Non-pigmented ciliary epithelial cell (primary cell): Measurements from ENCODE around the gene ITPR2.

Experiments used
- DNase-seq: peaks from one replicate; pipeline ENCODE4 v3.0.0-alpha.2; 2010; ENCODE audit warnings: low read depth

Gene ITPR2

GRCh38 chr12:26389343-26389742 is 443.7 kb downstream of the ITPR2 start:
- DNase-seq: no peak

DNA sequence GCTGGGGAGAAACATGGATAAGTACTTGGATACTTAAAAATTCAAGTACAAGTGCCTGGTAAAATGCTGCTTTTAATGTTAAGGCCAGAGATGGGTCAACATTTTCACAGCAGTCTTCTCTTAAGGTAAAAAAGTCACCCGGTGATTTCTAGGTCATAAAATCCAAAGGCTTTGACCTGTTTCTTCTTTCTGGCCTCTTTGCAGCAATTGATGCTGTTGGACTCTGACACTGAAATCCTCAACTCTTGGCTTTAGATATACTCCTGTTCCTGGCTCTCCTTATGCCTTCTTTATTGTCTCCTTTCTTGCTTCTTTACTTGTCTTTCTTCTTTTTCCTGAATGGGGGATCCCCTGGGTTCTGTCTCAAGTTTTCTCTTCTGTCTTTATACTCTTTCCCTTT is 448.5 kb downstream of the ITPR2 start:
- no peak for DNase-seq

- no peak for DNase-seq
Observed at GRCh38 chr12:26383041-26383440, 450.0 kb downstream of the ITPR2 start.

DNA sequence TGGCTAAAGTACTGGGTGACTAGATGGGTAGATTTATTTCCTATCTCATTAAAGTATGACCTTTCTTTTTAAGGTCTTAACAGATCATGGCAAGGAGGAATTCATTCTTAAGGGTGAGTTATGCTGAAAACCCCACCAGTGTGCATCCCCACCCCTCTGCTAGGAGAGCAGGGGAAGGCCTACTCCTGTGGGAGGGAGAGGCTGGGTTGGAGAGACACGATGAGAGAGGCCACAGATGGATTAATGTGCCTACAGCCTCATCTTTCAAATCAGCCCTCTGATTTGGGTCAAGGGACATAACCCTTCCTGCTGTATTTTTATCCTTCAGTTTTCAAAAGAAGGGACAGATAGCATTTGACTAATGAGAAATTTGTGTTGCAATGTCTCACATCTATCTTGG is 452.1 kb downstream of the ITPR2 start:
- no peak for DNase-seq

- no peak for DNase-seq
Observed at GRCh38 chr12:26379777-26380467, 453.1 kb downstream of the ITPR2 start.

DNA sequence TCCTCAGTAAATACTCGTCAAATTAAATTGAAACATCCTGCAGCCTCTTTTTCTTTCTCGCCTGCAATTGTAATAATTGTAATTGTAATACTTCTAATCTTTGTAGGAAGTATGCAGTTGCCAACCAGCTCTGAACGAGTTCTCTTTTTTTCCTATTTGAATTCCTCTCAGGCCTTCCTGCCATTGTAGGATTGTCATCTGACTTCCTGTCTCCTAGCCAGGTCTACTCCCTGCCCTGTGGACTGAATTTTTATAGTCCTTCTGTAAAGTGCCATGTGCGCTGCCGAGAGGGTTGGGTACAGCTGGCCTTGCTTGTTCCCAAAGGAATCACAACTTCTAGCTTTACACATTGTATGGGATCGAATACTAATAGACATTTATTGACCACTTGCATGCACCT is 454.3 kb downstream of the ITPR2 start:
- no peak for DNase-seq

GRCh38 chr12:26374934-26375680 is 457.9 kb downstream of the ITPR2 start:
- peak; percentile 8 for DNase-seq

DNA sequence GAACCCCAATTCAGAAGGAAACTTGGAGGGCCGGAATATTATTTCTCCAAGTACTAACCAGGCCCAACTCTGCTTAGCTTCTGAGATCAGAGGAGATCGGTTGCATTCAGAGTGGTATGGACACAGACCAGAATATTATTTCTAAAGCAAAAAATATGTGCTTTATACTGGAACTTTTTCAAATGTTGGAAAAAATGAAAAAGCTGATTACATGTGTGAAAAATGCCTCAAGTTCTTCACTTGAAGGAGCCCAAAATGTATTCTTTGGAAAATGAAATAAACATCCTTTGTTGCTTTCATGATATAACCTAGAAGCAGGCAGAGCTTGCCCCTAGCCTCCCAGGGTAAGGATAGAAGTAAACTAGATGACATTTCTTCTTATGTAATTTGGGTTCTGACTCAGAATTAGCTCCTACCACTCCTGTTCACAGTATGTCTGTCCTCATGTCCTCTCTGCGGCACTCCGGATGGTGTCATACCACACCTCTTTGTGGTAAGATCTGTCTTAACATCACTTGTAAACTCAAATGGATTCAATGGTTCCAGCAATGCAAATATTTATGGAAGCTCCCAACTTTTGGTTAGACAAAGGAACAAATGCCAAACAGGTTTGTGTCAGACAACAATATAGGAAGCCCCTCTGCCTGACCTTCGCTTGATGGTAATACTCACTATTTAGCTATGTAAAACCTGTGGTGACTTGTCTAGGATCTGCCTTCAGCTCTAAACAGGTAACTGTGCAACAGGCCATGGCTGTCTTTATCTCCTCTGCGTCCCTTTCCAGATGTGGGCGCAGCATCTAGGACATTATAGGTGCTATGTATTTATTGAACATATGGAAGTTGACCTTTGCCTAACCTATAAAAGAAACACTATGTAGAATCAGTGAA is 459.1 kb downstream of the ITPR2 start:
- no peak for DNase-seq

- DNase-seq: no peak
Observed at GRCh38 chr12:26372866-26373265, 460.1 kb downstream of the ITPR2 start.

DNA sequence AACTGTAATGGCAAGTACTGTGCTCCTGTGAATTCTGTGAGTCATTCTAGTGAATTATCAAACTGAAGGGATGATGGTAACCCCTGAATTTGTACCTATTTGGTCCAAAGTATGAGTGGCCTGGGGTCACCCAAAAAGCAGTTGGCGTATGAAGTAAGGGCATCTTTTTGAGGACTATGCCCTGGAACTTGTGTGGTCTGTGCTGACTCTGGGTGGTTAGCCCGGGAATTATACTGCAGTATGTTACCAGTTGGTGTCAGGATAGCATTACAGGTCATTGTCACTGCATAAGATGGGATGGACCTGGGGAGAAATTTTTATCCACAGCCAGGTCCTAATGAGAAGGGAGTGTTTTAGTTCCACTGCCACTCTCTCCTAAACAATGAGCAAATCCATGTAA is 462.9 kb downstream of the ITPR2 start:
- DNase-seq: no peak

GRCh38 chr12:26369588-26369987 is 463.4 kb downstream of the ITPR2 start:
- DNase-seq: peak; percentile 64

- no peak for DNase-seq
Observed at GRCh38 chr12:26367991-26368730, 464.8 kb downstream of the ITPR2 start.

GRCh38 chr12:26361964-26362363 is 471.0 kb downstream of the ITPR2 start:
- DNase-seq: no peak

- DNase-seq: no peak
Observed at GRCh38 chr12:26360062-26360461, 472.9 kb downstream of the ITPR2 start.

GRCh38 chr12:26359576-26359975 is 473.4 kb downstream of the ITPR2 start:
- no peak for DNase-seq

GRCh38 chr12:26358651-26359050 is 474.3 kb downstream of the ITPR2 start:
- DNase-seq: no peak

DNA sequence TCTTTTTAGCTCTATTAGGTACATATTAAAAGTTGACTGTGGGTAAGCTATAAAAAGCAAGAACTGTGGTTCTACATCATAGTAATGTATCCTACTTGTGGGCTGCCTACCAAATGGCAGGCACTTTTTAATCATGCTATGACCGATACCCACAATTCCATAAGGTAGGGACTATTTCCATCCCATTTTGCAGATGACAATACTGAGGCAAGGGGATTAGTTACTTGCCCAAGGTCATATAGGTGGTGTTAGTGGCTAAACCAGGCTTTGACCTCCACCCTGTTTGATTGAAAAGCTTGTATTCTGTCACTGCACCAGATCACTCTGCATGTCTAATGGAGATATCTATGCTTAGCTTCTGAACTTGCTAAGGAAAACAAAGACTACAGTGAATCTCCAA is 485.7 kb downstream of the ITPR2 start:
- DNase-seq: no peak

GRCh38 chr12:26346736-26347135 is 486.3 kb downstream of the ITPR2 start:
- DNase-seq: peak; percentile 22

GRCh38 chr12:26345471-26346003 is 487.5 kb downstream of the ITPR2 start:
- peak; percentile 6 for DNase-seq

- DNase-seq: no peak
Observed at GRCh38 chr12:26341491-26341890, 491.5 kb downstream of the ITPR2 start.

GRCh38 chr12:26340649-26341048 is 492.3 kb downstream of the ITPR2 start:
- DNase-seq: no peak

DNA sequence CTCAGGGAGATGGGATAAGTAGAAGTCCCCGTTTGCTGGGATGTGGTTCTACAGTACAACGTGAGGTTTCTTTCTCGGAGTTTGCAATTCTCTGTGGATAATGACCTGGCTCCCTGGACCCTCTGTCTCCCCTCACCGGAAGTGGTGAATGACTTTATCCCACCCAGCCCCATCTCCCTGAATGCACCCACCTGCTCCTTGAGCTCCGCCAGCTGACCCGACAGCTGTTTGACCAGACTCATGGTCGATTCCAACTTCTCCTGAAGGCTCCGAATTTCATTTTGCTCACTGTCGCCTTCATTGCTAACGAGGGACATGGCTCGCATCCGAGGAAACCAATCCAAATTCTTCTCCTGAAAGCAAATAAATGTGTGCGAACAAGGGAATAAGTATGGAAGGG is 493.0 kb downstream of the ITPR2 start:
- DNase-seq: no peak
